NCI-H226 (cell line): Measurements from ENCODE around the gene KDSR.

ENCODE experiments used
- DNase-seq: peaks from one replicate; pipeline ENCODE4 v3.0.0-alpha.2; 2015

KDSR gene, protein sequence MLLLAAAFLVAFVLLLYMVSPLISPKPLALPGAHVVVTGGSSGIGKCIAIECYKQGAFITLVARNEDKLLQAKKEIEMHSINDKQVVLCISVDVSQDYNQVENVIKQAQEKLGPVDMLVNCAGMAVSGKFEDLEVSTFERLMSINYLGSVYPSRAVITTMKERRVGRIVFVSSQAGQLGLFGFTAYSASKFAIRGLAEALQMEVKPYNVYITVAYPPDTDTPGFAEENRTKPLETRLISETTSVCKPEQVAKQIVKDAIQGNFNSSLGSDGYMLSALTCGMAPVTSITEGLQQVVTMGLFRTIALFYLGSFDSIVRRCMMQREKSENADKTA

GRCh38 chr18:63367053-63367953 lies at the start of gene KDSR:
Gene KDSR, minus strand, starts transcription at chr18:63367206. Its CDS starts 88 bp downstream, at chr18:63367118.
- peak; percentile 94 for DNase-seq

GRCh38 chr18:63412953-63413352 lies 45.9 kb upstream of the KDSR start:
- no peak for DNase-seq

DNA sequence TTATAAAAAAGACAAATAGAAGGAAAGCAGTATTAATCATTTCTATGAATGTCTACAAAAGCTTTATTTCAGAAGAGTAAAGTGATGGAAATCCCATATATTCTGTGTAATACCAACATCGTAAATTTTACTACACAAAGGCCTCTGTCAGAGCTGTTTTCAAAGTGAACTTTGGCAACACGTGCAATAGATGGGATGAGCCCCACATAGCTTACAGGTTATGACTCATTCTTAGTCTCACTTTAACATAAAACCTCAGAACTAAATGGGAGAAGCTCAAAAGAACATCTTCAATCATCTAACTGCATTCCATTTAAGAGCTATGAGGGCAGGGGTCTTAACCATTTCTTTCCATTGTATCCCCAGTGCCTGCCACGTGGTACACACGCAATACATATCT lies 43.8 kb upstream of the KDSR start:
- peak; percentile 19 for DNase-seq

DNA sequence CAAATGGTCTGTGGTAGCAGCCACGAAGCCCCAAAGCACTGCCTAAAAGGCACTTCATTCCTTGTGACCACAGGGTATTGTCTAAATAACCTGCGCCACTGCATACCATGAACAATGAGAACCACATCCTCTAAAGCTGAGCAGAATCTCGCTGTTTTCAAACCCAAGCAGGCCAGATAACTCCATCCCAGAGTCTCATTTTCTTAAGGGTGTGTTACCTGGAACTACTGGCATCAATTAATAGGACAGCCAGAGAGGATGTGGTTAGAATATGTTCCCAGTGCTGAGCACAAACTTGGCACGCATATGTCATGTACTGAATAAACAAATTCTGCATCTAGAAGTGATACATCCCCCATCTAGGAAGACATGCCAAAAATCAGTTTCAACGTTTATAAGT lies 42.3 kb upstream of the KDSR start:
- DNase-seq, result no peak

DNA sequence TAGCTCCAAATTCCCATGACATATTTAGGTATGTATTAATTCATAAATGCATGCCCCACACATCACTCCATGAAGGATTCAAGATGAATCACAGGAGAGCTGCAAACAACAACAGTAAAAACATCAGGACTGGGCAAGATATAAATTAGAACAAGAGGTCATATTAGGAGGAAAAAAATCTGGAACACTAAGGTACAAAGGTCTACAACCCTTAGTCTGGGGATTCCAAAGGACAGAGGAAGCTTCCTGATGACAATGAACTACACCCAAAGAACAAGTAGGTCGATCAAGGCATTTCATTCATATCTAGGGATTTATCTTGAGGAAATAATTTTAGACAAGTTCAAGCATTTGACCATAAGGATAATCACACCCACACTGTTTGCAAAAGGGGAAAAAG lies 40.7 kb upstream of the KDSR start:
- no peak for DNase-seq

DNA sequence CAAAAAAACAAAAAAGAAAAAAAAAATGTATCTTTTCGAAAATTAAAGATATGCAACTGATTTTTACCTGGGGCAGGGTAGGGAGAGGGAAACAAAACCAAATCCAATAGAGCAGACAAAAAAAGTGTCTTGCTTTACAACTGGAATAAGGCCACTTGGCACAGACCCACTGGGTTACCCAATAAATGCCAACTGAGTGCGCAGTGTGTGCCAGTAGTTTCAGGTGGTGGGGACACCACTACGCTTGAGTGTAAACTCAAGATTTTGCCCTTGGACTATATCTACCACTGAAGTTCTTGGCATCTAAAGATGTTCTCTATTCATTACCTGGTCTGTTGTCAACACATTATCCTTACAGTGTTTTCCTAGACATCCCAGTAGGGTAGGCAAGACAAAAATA lies 39.0 kb upstream of the KDSR start:
- DNase-seq, result no peak

GRCh38 chr18:63402246-63403162 lies 35.5 kb upstream of the KDSR start:
- no peak for DNase-seq

DNA sequence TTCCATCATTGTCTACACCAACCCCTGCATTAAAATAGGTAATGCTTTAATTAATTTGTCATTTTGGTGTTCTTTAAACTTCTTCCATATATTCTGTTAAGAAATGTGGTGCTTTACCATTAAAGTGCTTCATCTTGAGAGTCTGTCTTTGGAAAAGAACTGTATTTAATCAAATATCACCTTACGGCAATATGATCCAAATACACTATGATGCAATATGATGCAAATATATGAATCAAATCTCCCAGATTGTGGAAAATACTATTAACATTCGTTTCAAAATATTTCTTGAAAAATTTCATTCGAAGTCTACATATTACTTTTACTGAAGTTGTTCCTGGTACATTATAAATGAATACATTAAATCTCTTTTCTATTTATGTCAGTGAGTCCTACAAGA lies 32.3 kb upstream of the KDSR start:
- no peak for DNase-seq

- DNase-seq, result no peak
These were observed 30.3 kb upstream of the KDSR start for GRCh38 chr18:63397349-63397748.

- no peak for DNase-seq
These were observed 28.5 kb upstream of the KDSR start for GRCh38 chr18:63395503-63395902.

- DNase-seq, result no peak
These were observed 27.9 kb upstream of the KDSR start for GRCh38 chr18:63394954-63395353.

DNA sequence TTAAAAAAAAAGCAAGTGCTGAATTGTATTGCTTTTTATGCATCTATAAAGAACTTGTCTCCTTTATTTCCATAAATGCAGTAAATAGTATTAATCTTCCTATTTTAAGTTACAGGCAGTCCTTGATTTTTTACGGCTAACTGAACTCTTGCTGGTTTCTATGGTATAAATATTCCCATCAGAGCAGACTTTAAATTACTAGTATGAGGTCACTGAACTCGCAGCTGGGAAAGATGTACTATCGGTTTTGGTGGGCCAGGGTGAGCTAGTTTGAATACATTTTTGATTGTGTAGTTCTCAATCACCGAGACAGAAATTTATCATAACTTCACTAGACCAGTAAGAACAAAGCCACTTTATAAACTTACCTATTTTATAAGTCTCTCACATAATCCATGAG lies 20.9 kb upstream of the KDSR start:
- no peak for DNase-seq

DNA sequence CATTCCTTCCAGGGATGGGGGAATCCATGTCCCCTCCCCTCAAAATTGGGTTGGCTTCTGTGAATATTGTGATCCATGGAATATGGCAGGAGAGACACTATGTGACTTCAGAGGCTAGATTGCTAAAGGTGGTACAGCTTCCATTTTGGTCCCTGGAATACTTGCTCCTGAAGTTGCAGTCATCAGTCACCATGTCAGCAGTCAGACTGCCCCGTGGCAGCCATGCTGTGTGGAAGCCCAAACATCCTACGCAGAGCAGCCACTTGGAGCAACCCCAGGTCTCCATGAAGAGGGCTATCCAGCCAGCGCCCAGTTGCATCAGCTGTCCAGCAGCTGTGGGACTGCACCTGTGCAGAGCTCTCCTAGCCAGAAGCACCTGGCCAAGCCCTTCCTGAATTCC lies 15.8 kb upstream of the KDSR start:
- no peak for DNase-seq

- DNase-seq, result no peak
These were observed 12.6 kb upstream of the KDSR start for GRCh38 chr18:63379639-63379962.

DNA sequence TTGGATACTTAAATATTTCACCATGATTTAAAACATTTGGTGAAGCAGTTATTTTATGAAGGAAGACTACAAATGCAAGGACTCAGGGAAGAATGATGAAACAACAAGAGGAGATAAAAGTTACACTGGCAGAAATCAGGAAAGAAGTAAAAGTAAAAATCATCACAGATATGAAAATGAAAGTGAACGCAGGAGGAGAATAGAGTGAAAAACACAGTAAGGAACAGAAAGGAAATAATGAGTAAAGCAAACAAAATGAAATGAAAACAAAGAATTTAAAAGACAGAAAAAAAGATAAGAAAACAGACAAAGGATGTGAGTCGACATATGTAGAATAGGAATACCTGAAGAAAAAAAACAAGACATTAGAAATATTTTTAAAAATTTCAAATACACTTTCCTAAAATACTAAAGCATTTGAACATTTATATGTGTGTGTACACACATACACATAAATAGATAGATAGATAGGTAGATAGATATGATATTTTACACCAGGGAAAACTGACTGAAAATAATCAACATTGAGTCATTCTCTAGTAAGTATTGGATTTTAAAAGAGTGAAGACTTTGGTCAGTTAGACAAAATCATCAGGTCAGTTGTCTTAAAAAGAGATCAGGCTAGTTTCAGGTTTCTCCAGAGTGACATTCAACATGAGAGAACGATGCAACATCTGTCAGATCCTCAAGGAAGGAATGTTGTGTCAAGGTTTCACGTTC lies 12.1 kb upstream of the KDSR start:
- DNase-seq, result no peak

DNA sequence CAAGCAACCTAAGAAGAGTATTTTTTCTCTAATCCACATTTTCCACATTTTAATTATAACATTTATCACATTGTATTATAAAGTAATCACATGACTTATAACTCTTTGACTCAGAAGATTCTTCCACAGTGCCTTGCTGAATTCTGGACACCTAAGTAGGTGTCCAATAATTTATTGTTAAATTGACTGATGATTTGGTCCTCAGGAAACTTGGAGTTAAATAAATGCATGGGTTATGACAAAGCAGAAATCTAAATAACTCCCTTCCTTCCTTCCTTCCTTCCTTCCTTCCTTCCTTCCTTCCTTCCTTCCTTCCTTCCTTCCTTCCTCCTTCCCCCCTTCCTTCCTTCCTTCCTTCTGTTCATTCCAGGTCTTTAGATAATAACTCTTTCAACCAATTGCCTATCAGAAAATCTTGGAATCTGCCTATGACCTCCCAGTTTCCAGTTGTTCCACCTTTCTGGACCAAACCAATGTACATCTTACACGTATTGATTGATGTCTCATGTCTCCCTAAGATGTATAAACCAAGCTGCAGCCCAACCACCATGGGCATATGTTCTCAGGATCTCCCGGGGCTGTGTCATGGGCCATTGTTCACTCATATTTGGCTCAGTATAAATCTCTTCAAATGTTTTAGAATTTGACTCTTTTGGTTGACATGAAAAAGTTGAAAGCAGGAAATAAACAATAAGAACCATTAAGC lies 10.4 kb upstream of the KDSR start:
- no peak for DNase-seq

DNA sequence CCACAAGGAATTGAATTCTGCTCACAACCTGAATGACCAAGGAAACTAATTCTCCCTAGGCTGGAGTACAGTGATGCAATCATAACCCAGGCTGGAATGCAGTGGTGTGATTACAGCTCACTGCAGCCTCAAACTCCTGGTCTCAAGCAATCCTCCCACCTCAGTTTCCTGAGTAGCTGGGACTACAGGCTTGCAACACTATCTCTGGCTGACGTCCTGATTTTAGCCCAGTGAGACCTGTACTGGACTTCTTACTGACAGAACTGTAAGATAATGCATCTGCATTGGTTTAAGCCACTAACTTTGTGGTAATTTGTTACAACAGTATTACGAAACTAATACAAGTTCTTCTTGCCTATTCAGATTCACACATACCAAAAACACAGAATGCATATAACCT lies 9.5 kb upstream of the KDSR start:
- DNase-seq, result peak; percentile 70

GRCh38 chr18:63374540-63374939 lies 7.5 kb upstream of the KDSR start:
- no peak for DNase-seq

- no peak for DNase-seq
These were observed 6.2 kb upstream of the KDSR start for GRCh38 chr18:63373161-63373560.

DNA sequence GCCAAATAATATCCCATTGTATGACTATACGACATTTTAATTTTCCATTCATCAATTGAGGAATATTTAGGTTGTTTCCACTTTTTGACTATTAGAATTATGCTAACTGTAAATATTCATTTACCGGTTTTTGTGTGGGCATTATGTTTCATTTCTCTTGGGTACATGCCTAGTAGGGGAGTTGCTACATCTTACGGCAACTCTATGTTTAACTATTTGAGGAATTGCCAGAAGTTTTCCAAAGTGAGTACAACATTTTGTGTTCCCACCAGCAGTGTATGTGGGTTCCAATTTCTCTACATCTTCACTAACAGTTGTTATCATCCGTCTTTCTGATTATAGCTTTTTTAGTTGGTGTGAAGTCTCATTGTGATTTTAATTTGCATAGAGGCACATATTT lies 1.6 kb upstream of the KDSR start:
- no peak for DNase-seq

DNA sequence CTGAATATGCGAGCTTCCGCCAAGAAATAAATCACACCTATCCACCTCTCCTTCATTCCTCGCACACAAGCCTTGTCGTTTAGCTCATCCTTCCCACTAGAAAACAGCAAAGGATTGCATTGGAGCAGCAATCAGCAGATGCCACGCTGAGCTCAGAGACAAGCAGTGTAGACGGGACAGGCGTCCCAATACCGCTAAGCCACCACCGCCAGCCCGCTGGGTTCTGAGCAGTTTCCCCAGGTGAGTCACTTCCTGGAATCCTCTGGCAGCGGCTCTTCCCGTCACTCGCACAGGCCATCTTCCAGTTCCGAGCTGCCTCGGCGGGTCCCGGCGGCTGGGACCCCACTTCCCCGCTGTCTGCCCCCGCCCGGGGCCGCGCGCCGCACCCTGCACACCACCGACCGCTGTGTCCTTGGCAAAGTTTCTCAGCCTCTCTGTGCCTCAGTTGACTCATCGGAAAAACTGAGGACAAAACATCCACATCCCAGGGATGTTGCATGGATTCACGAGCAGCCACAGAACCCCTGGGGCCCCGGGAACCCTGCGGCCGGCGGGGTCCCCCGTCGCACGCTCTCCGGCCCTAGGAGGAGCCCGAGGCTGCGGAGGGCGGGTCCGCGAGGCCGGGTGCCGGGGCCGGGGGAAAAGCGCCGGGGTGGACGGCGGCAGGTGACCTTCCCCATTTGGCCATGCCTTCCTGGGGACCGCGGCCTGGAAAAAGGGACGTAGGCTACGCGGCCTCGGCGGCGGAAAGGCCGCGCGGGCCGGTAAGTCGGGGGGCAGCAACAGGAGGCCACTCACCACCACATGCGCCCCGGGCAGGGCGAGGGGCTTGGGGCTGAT lies 573 bp downstream of the KDSR start:
- DNase-seq, result peak; percentile 31
